IMR-90 (cell line): ENCODE results near the gene HECW1. TPM values are rescaled to one million over a fixed set of nuclear protein-coding genes. Genes with fewer than 3 reads are reported as not detected.

Experiments
- ATAC-seq: fragments of 200-7000 bp; cut with Tn5 transposase; 2 replicates; pipeline ENCODE4 v1.9.1; 2020; ENCODE audit warnings: low read depth, mild to moderate bottlenecking, moderate library complexity
- BruUV-seq: library from RNA; stranded (reverse); fragments of 400-500 nt; replicated peaks from 2 replicates; lab custom pipeline; 2021; lab: Mats Ljungman, UMichigan
- CTCF ChIA-PET: fragments of 300-600 bp; formaldehyde crosslinking; extraction: SDS; loops from one replicate; lab custom pipeline; 2021; ENCODE audit warnings: antibody characterized with exemption; lab: Yijun Ruan, JAX
- POLR2A ChIA-PET: fragments of 300-600 bp; sonication (Branson Sonifier 250); formaldehyde crosslinking; loops from one replicate; lab custom pipeline; 2022; ENCODE audit warnings: antibody characterized with exemption; ENCODE audit not compliant: unreplicated experiment; lab: Charles Lee
- DNase-seq: peaks from one replicate; pipeline ENCODE4 v3.0.0; 2013
- H2AFZ ChIP-seq: replicated peaks from 2 replicates; pipeline ENCODE3; 2013; ENCODE audit warnings: low read length, mild to moderate bottlenecking; ENCODE audit not compliant: poor library complexity
- H2AK5ac ChIP-seq: 2 replicates; pipeline ENCODE4 v1.6.1; 2013; ENCODE audit warnings: low read depth, low read length, inconsistent platforms
- H2AK9ac ChIP-seq: replicated peaks from 2 replicates; pipeline ENCODE3; 2013; ENCODE audit warnings: mild to moderate bottlenecking, low read depth, low read length, moderate library complexity; ENCODE audit not compliant: poor library complexity
- H2BK120ac ChIP-seq: 2 replicates; pipeline ENCODE4 v1.6.1; 2013; ENCODE audit warnings: low read depth, low read length, inconsistent platforms
- H2BK15ac ChIP-seq: 3 replicates; pipeline ENCODE4 v1.6.1; 2013; ENCODE audit warnings: low read depth, low read length, inconsistent platforms
- H2BK20ac ChIP-seq: 2 replicates; pipeline ENCODE4 v1.6.1; 2013; ENCODE audit warnings: low read depth, mild to moderate bottlenecking, inconsistent platforms, low read length, moderate library complexity
- H2BK5ac ChIP-seq: 2 replicates; pipeline ENCODE4 v1.6.1; 2013; ENCODE audit warnings: mild to moderate bottlenecking, low read depth, low read length, inconsistent platforms; ENCODE audit not compliant: poor library complexity, severe bottlenecking
- H3K14ac ChIP-seq: replicated peaks from 2 replicates; pipeline ENCODE4 v1.6.1; 2013; ENCODE audit warnings: low read depth, low read length, inconsistent platforms
- H3K18ac ChIP-seq: 2 replicates; pipeline ENCODE4 v1.6.1; 2013; ENCODE audit warnings: low read depth, low read length, control low read depth
- H3K23ac ChIP-seq: 2 replicates; pipeline ENCODE4 v1.6.1; 2013; ENCODE audit warnings: low read depth, low read length, inconsistent platforms
- H3K27ac ChIP-seq: 2 replicates; pipeline ENCODE4 v1.5.1; 2013; ENCODE audit warnings: mild to moderate bottlenecking, control low read depth, low read length; ENCODE audit not compliant: insufficient read depth
- H3K27me3 ChIP-seq: 2 replicates; pipeline ENCODE4 v1.6.1; 2013; ENCODE audit warnings: low read length; ENCODE audit not compliant: control insufficient read depth, insufficient read depth
- H3K36me3 ChIP-seq: 2 replicates; pipeline ENCODE4 v1.6.1; 2013; ENCODE audit warnings: low read length, mixed read lengths; ENCODE audit not compliant: control insufficient read depth, insufficient read depth
- H3K4ac ChIP-seq: 2 replicates; pipeline ENCODE4 v1.6.1; 2013; ENCODE audit warnings: low read depth, low read length, inconsistent platforms
- H3K4me1 ChIP-seq: 2 replicates; pipeline ENCODE4 v1.6.1; 2013; ENCODE audit warnings: low read length, mixed read lengths; ENCODE audit not compliant: control insufficient read depth, insufficient read depth
- H3K4me2 ChIP-seq: 2 replicates; pipeline ENCODE4 v1.6.1; 2013; ENCODE audit warnings: low read depth, mild to moderate bottlenecking, control low read depth, low read length, moderate library complexity
- H3K4me3 ChIP-seq: 2 replicates; pipeline ENCODE4 v1.5.1; 2013; ENCODE audit warnings: low read depth, mild to moderate bottlenecking, control low read depth, low read length, moderate library complexity; ENCODE audit not compliant: insufficient read depth
- H3K56ac ChIP-seq: 2 replicates; pipeline ENCODE4 v1.6.1; 2013; ENCODE audit warnings: low read length, inconsistent platforms; ENCODE audit not compliant: insufficient read depth; ENCODE audit errors: extremely low read depth
- H3K79me1 ChIP-seq, 2 experiments: 2 replicates each; pipeline ENCODE4 v1.6.1; 2013; ENCODE audit warnings: low read length in 2 of 2, inconsistent platforms in 1 of 2, low read depth in 1 of 2
- H3K9ac ChIP-seq: 2 replicates; pipeline ENCODE4 v1.6.1; 2013; ENCODE audit warnings: low read depth, low read length, control low read depth
- H3K9me1 ChIP-seq: 2 replicates; pipeline ENCODE4 v1.6.1; 2013; ENCODE audit warnings: low read length, inconsistent platforms; ENCODE audit not compliant: insufficient read depth
- H3K9me3 ChIP-seq: 2 replicates; pipeline ENCODE4 v1.6.1; 2013; ENCODE audit warnings: low read length; ENCODE audit not compliant: control insufficient read depth, insufficient read depth
- H4K20me1 ChIP-seq: 2 replicates; pipeline ENCODE4 v1.6.1; 2013; ENCODE audit warnings: low read length, inconsistent platforms; ENCODE audit not compliant: insufficient read depth
- H4K5ac ChIP-seq: 2 replicates; pipeline ENCODE4 v1.6.1; 2013; ENCODE audit warnings: mild to moderate bottlenecking, low read depth, low read length, control low read depth
- H4K8ac ChIP-seq, 2 experiments: 2 replicates each; pipeline ENCODE4 v1.6.1; 2013; ENCODE audit warnings: low read depth in 2 of 2, low read length in 2 of 2, control low read depth in 1 of 2, inconsistent platforms in 1 of 2
- H4K91ac ChIP-seq: 2 replicates; pipeline ENCODE4 v1.6.1; 2013; ENCODE audit warnings: low read depth, low read length, inconsistent platforms; ENCODE audit not compliant: insufficient read depth
- CEBPB ChIP-seq: IDR thresholded peaks from 2 replicates; pipeline ENCODE4 v1.6.1; 2012; ENCODE audit warnings: low read depth, low read length, improper control_type of control experiment
- CTCF ChIP-seq: conservative IDR thresholded peaks from 2 replicates; pipeline ENCODE4 v1.5.1; 2012; ENCODE audit warnings: mild to moderate bottlenecking, low read depth, low read length, improper control_type of control experiment
- RAD21 ChIP-seq: IDR thresholded peaks from 2 replicates; pipeline ENCODE4 v1.6.1; 2012; ENCODE audit warnings: low read length, improper control_type of control experiment
- SMC3 ChIP-seq: fragments of 150-350 bp; IDR thresholded peaks from 2 replicates; pipeline ENCODE4 v1.6.1; 2016; ENCODE audit warnings: low read depth, mild to moderate bottlenecking, antibody characterized with exemption, low read length, moderate library complexity
- WGBS, 2 experiments: methylation state at CpG; one replicate each; pipeline versions ENCODE4 v1.1.5 to v1.1.7; 2013; ENCODE audit warnings: missing lambda C conversion rate in 2 of 2; ENCODE audit not compliant: insufficient read length in 1 of 2; ENCODE audit errors: extremely low coverage in 2 of 2; 5-methylcytosine and 5-hydroxymethylcytosine counted together
- dilution Hi-C: fragments of 300-500 bp; cut with HindIII; formaldehyde crosslinking; loops from one replicate; pipeline ENCODE4 v1.14.3; 2018; ENCODE audit warnings: low sequenced_read_pairs; ENCODE audit not compliant: unreplicated experiment
- in situ Hi-C: fragments of 300-500 bp; cut with MboI; formaldehyde crosslinking; loops from 3 replicates; pipeline ENCODE4 v1.14.3; 2019; ENCODE audit warnings: low sequenced_read_pairs, inconsistent platforms, mixed read lengths
- intact Hi-C: fragments of 100-400 bp; cut with micrococcal nuclease; formaldehyde crosslinking; loops from 2 replicates; pipeline ENCODE4 v1.10.0; 2022
- polyA plus RNA-seq, 3 experiments: library from polyadenylated mRNA; depleted of rRNA; stranded (reverse); fragments of >200 nt; gene quantifications; 2 replicates each; pipeline ENCODE4 v1.2.3, GENCODE V29; 2012; ENCODE audit warnings: low replicate concordance in 1 of 3
- total RNA-seq: library from RNA; depleted of rRNA; stranded (reverse); fragments of >200 nt; gene quantifications from 2 replicates; pipeline ENCODE4 v1.2.3, GENCODE V29; 2012
- TF ChIP-seq, protein P1 (sequence below): fragments of 150-350 bp; IDR thresholded peaks from 2 replicates; pipeline ENCODE4 v1.6.1; 2016; ENCODE audit warnings: low read depth, mild to moderate bottlenecking, low read length, moderate library complexity, borderline replicate concordance

The HECW1 gene
- total and polyA plus RNA-seq, 2 of the 4 experiments (the other 2 are of a cell fraction), result 0.56 to 1.3 TPM

GRCh38 chr7:43229801-43230200, 117.4 kb downstream of the HECW1 start:
- TF ChIP-seq CEBPB, result no peak
- no peak for TF ChIP-seq CTCF
- no peak for TF ChIP-seq RAD21
- TF ChIP-seq SMC3, result no peak
- TF ChIP-seq, protein P1, sequence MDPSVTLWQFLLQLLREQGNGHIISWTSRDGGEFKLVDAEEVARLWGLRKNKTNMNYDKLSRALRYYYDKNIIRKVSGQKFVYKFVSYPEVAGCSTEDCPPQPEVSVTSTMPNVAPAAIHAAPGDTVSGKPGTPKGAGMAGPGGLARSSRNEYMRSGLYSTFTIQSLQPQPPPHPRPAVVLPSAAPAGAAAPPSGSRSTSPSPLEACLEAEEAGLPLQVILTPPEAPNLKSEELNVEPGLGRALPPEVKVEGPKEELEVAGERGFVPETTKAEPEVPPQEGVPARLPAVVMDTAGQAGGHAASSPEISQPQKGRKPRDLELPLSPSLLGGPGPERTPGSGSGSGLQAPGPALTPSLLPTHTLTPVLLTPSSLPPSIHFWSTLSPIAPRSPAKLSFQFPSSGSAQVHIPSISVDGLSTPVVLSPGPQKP, result no peak
- Histone ChIP-seq H4K5ac (no peak overlapping the region), H2AK9ac (no peak overlapping the region), H2AFZ (no peak overlapping the region), H2BK120ac (no peak overlapping the region), H3K4me1 (no peaks in the 10 kb centered on the region), H3K79me1 (no peaks in the 10 kb centered on the region), H4K91ac (no peak overlapping the region), H3K4me2 (no peak overlapping the region), H3K27me3 (peaks cover 6% of the 10 kb centered on the region; the same call in 1 of the 2 replicates), H3K9me1 (no peaks in the 10 kb centered on the region), H3K9me3 (no peaks in the 10 kb centered on the region), H3K4ac (no peak overlapping the region), H3K18ac (no peak overlapping the region), H3K36me3 (no peaks in the 10 kb centered on the region), H3K23ac (no peak overlapping the region), H3K9ac (no peak overlapping the region), H2BK5ac (no peak overlapping the region), H2BK15ac (no peak overlapping the region), H2AK5ac (no peak overlapping the region), H3K56ac (no peak overlapping the region), H4K20me1 (no peaks in the 10 kb centered on the region), H3K4me3 (no peak overlapping the region), H2BK20ac (no peak overlapping the region), H4K8ac (no peak overlapping the region), H3K14ac (no peak overlapping the region), H3K27ac (no peak overlapping the region)
- in situ Hi-C loops, result no loop called here
- BruUV-seq, result no TSS peak
- ChIA-PET CTCF (no interaction called here), POLR2A (no interaction called here)
- WGBS, 2 experiments, result no CpG with 5 or more reads among the region's 5 CpGs
- DNase-seq (no peak), ATAC-seq (no peak)
- intact Hi-C loops, result no loop called here
- dilution Hi-C loops, result loop anchor here (25.0 kb wide), 1 partner anchor 292 kb away; the partner anchor contains the start of genes MRPL32 and PSMA2
